Fibroblast of villous mesenchyme (primary cell): Measurements from ENCODE around the gene AGR3. TPM values are rescaled to one million over a fixed set of nuclear protein-coding genes. Genes with fewer than 3 reads are reported as not detected.

Experiments used
- DNase-seq: peaks from one replicate; pipeline ENCODE4 v3.0.0-alpha.2; 2010; ENCODE audit warnings: low read depth
- H3K4me3 ChIP-seq: 2 replicates; pipeline ENCODE4 v1.5.1; 2011; ENCODE audit warnings: low read depth, mild to moderate bottlenecking, low read length
- total RNA-seq: library from RNA; depleted of rRNA; stranded (reverse); fragments of >200 nt; gene quantifications from 2 replicates; pipeline ENCODE4 v1.2.3, GENCODE V29; 2012
- TF ChIP-seq, protein P1 (sequence below): IDR thresholded peaks from 2 replicates; pipeline ENCODE4 v1.5.1; 2012; ENCODE audit warnings: low read depth, mild to moderate bottlenecking, low read length; ENCODE audit not compliant: insufficient read depth

AGR3 gene
- total RNA-seq, 1 donor: not detected

DNA sequence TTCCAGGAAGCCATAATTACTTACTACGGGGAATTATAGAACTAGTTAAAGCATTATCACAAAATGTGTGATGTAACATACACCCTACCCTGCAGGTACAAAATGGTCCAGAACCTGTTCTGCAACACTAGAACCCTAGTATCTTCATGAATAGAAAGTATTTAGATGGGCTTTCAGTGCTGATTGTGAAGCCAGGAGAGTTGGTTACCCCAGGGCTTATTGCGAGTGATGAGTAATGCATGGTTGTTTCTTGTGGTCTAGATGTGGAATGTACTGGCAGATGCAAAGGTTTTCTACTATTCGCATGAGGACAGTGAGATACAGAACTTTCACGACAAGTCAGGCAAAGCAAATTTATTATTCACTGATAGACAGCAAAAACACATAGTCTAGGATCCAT lies 33.6 kb upstream of the AGR3 start:
- peak; percentile 82 for DNase-seq
- no peak overlapping the region for H3K4me3 ChIP-seq
- TF ChIP-seq, protein P1, sequence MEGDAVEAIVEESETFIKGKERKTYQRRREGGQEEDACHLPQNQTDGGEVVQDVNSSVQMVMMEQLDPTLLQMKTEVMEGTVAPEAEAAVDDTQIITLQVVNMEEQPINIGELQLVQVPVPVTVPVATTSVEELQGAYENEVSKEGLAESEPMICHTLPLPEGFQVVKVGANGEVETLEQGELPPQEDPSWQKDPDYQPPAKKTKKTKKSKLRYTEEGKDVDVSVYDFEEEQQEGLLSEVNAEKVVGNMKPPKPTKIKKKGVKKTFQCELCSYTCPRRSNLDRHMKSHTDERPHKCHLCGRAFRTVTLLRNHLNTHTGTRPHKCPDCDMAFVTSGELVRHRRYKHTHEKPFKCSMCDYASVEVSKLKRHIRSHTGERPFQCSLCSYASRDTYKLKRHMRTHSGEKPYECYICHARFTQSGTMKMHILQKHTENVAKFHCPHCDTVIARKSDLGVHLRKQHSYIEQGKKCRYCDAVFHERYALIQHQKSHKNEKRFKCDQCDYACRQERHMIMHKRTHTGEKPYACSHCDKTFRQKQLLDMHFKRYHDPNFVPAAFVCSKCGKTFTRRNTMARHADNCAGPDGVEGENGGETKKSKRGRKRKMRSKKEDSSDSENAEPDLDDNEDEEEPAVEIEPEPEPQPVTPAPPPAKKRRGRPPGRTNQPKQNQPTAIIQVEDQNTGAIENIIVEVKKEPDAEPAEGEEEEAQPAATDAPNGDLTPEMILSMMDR: no peak

DNA sequence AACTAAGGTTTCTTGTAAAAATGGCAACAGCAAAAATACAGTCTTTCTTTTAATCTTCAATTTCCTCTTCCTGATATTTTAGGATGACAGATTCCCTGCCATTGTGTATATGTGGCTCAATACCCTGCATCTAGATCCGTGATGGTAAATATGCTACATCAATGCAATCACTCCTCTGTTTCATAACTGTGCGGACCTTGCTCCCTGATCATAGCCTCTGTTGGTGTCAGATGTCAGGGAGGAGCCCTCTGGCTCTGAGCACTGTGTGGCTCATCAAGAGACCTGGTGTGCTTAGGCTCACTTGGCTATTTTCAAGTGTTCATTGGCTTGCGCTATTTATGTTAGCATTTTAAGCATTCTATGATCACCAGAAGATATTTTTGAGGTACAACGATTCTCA lies 33.0 kb upstream of the AGR3 start:
- DNase-seq: no peak
- no peak overlapping the region for H3K4me3 ChIP-seq
- TF ChIP-seq, protein P1: no peak

DNA sequence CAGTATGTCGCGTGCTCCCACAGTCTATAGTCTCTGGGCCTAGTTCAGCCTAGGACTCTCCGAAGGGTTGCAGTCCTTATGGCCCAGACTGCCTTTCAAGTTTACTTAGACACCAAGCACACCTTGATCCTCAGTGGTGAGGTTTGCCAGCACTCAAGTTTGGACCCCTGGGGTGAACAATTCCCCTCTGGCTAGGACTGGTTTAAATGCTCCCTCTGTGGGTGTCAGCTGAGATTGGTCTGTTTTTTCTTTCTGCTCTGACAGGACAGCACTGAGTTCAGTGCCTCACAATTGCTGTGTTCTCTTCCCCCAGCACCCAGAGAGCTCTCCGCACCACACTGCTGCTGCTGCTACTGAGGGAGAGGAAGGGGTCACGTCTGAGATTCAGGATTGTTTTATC lies 31.9 kb upstream of the AGR3 start:
- TF ChIP-seq, protein P1: no peak
- H3K4me3 ChIP-seq: no peak overlapping the region
- no peak for DNase-seq

DNA sequence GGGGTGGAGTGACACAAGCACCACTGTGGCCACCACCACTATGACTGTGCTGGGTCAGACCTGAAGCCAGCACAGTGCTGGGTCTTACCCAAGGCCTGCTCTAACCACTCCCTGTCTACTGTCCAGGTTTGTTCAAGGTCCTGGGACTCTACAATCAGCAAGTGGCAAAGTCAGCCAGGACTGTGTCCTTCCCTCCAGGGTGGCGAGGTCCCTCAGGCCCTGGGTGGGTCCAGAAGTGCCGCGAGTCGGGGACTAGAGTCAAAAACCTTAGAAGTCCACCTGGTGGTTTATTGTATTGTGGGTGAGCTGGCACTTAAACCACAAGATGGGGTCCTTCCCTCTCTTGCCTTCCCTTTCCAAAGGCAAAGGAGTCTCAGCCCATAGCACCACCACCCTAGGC lies 30.8 kb upstream of the AGR3 start:
- DNase-seq: no peak
- TF ChIP-seq, protein P1: no peak
- no peak overlapping the region for H3K4me3 ChIP-seq

DNA sequence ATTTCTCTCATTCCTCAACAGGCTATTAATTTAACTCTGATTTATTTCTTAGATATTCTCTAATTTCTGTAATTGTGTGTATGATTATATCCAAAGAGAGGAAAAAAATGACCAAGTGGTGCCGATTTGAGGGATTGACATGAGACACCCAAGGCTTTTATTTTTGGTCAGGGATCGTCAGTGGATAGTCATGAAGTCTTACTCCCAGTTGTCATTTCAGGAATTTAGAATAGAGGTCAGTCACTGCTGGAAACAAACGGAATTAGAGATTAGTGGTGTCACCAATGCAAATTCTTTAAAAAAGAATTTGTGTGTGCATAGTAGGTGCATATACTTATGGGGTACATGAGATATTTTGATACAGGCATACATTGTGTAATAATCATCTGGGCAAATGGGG lies 26.8 kb upstream of the AGR3 start:
- TF ChIP-seq, protein P1: no peak
- H3K4me3 ChIP-seq: no peak overlapping the region
- no peak for DNase-seq

DNA sequence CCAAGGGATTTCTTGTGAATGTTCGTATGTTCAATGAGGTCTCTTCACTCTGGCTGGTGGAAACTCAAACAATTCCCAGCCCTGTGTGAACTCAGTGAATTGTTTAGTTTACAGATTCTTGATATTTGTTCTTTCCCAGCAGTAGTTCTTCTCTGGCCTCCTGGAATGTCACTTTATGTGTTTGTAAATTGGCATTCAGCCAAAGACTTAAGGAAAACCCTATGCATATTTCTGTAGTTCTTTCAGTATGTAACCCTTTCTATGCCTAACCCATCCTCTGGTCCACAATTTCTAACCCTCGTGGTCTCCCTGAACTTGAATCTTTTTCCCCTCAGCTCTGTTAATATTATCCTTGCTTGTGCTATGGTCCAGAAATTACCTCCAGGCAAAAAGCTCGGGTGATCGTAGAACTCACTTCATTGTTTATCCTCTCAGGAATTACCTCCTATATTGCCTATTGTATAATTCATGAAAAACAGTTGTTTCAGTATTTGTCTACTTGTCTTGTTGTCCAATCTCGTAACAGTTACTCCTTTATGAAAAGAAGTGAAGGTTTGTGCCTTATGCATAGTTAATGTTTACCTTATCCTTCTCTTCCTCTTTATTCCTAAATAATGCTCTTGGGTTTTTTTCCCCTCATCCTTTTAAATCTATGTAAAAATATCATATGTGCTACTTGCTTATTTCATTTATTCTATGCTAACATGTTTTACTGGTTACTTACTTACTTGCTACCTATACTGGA lies 23.7 kb upstream of the AGR3 start:
- DNase-seq: peak; percentile 57
- H3K4me3 ChIP-seq: no peak overlapping the region
- TF ChIP-seq, protein P1: no peak

DNA sequence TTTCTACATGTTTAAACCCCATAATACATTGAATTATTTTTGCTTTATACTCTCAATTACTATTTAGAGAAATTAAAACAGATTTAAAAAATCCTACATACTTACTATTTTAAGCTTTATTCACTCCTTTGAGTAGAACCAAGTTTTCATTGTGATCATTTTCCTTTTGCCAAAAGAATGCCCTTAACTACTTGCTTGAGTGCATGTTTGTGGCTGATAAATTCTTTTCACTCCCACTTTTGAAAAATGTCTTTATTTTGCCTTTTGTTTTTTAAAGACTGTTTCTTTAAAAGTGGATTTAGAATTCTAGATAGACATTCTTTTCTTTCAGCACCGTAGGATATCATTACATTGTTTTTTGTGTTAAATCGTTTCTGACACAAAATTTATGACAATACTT lies 22.3 kb upstream of the AGR3 start:
- no peak overlapping the region for H3K4me3 ChIP-seq
- TF ChIP-seq, protein P1: no peak
- no peak for DNase-seq
